Pancreas (tissue), 10 donors: Measurements from ENCODE around the gene ZNF480. TPM values are rescaled to one million over a fixed set of nuclear protein-coding genes. Genes with fewer than 3 reads are reported as not detected.
A peak's percentile ranks its signal among the peaks of the same experiment; 100 is the strongest.

ENCODE experiments used
- ATAC-seq, 4 donors: fragments of 200-7000 bp; cut with Tn5 transposase; one replicate each; pipeline versions ENCODE4 v1.8.0 to v1.9.1; 2020; ENCODE audit warnings: mild to moderate bottlenecking in 4 of 4, moderate library complexity in 4 of 4
- DNase-seq, 6 donors: peaks; one replicate each; pipeline ENCODE4 v3.0.0-alpha.2; 2020
- FAIRE-seq: peaks from 2 replicates; lab custom pipeline; 2012; peaks lifted over from hg19 to GRCh38; lab: Jason Lieb, UNC
- H3K27ac ChIP-seq, 4 donors: fragments of 200-600 bp; sonication (generic); 1 replicate in 3 of 4; 2 replicates in 1 of 4; pipeline versions ENCODE4 v1.5.0 to v1.8.0; 2020
- H3K27me3 ChIP-seq, 4 donors: fragments of 200-600 bp; one replicate each; pipeline ENCODE4 v1.8.0; 2021
- H3K36me3 ChIP-seq, 3 donors: fragments of 200-600 bp; sonication (generic) in 1 of 3; one replicate each; pipeline versions ENCODE4 v1.5.0 to v1.8.0; 2020 to 2021
- H3K4me1 ChIP-seq, 3 donors: fragments of 200-600 bp; one replicate each; pipeline ENCODE4 v1.8.0; 2021
- H3K4me3 ChIP-seq, 4 donors: fragments of 200-600 bp; sonication (generic) in 2 of 4; one replicate each; pipeline versions ENCODE4 v1.5.0 to v1.8.0; 2020 to 2021
- H3K9me3 ChIP-seq, 4 donors: fragments of 200-600 bp; one replicate each; pipeline ENCODE4 v1.8.0; 2021
- CTCF ChIP-seq, 4 donors: fragments of 200-600 bp; sonication (generic) in 3 of 4; IDR thresholded peaks; one replicate each; pipeline versions ENCODE4 v1.5.0 to v1.8.0; 2021; ENCODE audit warnings: antibody characterized with exemption in 4 of 4
- WGBS, 2 donors: extraction: QIAGEN DNeasy Blood & Tissue Kit; methylation state at CpG; one replicate each; pipeline ENCODE4 v1.1.7; 2013; 5-methylcytosine and 5-hydroxymethylcytosine counted together
- intact Hi-C, 3 donors: fragments of 100-400 bp; cut with DNase I; formaldehyde crosslinking; loops; one replicate each; pipeline versions ENCODE4 v1.11.1 to v1.14.2; 2022
- polyA plus RNA-seq, 2 donors: library from polyadenylated mRNA; stranded (reverse); fragments of 200-250 nt; gene quantifications; one replicate each; pipeline ENCODE4 v1.2.3, GENCODE V29; 2013
- total RNA-seq, 6 donors: library from RNA; stranded (reverse); fragmentation: NEBNext Ultra II Directional in 4 of 6; extraction: Animal tissue kit (Norgen Biotek cat#: 25700) in 4 of 6; gene quantifications; one replicate each; pipeline versions ENCODE4 v1.2.1 to v1.2.4, GENCODE V29; 2021 to 2023
- donor health status: healthy with polysubstance abuse.
- donor health status: DM: no; HTN: no; CAD: no; lungs with moderate emphysema.
- donor health status: DM: no; HTN: no; CAD: no.
- donor health status: control.
- donor health status: control.
- donor health status: Bipolar disorder and iron deficiency.
- donor health status: DM: yes; HTN: yes; CAD: no.
- donor health status: DM: no; HTN: no; CAD: no.
- donor health status: DM: no; HTN: no; CAD: no.
- donor health status: DM: yes; HTN: yes; CAD: no.

Gene ZNF480
- total and polyA plus RNA-seq, 8 donors, result 2.5 to 9.4 (median 4.8) TPM

DNA sequence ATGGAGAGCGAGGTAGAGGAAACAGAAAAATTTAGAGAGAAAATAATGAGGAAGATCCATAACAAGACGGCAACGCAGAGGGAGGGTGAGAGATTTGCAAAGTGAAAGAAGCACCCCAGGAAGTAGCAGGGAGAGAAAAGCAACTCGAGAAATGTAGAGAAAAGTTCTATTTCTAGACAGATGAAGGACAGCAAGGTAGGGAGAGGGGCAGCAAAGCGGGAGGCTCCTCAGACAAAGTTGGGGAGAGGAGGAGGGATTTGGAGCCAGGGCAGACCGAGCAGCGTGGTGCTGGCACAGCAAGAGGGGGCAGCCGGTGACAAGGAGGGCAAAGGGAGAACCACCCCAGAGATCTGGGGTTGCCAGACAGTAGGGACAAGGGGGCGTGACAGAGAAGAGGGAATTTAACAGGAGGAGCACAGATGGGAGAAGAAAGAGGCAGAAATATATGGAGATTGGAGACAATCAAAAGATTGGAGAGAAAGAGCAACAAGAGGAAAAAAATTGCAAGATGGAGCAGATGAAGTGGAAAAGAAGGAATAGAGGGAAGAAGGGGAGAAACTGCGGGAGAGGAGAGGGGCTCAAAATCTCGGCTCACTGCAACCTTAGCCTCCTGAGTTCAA is 26.6 kb upstream of the ZNF480 start:
- Histone ChIP-seq H3K4me1 (peaks cover 0 to 7% (median 5%) of the 10 kb centered on the region in 3 donors), H3K4me3 (peak overlapping the region; percentile 91 to 98 (median 96)), H3K36me3 (no peaks in the 10 kb centered on the region), H3K27me3 (no peaks in the 10 kb centered on the region), H3K9me3 (no peaks in the 10 kb centered on the region), H3K27ac (peak overlapping the region; percentile 90 to 96 (median 94))
- peak in 3 of 4 donors; percentile 6 to 20 (median 10) for ATAC-seq
- no peak for TF ChIP-seq CTCF (IDR thresholded peaks at IDR 0.05)
- FAIRE-seq, result no peak
- DNase-seq, result peak in 1 of 6 donors; percentile 56
- intact Hi-C loops, result no loop called here
- WGBS, 2 donors, result 11 to 15% methylated on average over 11 of the region's 11 CpGs

- Histone ChIP-seq H3K27ac (no peak overlapping the region), H3K9me3 (no peaks in the 10 kb centered on the region), H3K4me1 (peaks cover 0 to 7% (median 5%) of the 10 kb centered on the region in 3 donors), H3K36me3 (no peaks in the 10 kb centered on the region), H3K27me3 (no peaks in the 10 kb centered on the region), H3K4me3 (no peak overlapping the region)
- no peak for ATAC-seq
- 95 to 100% methylated on average over 2 of the region's 2 CpGs for WGBS, 2 donors
- intact Hi-C loops, result no loop called here
- TF ChIP-seq CTCF (IDR thresholded peaks at IDR 0.05), result no peak
- no peak for FAIRE-seq
- no peak for DNase-seq
These were observed 23.7 kb upstream of the ZNF480 start for GRCh38 chr19:52273301-52273700.

GRCh38 chr19:52274191-52274590 is 22.8 kb upstream of the ZNF480 start:
- Histone ChIP-seq H3K27me3 (no peaks in the 10 kb centered on the region), H3K4me1 (peaks cover 0 to 3% (median 0%) of the 10 kb centered on the region in 3 donors), H3K9me3 (no peaks in the 10 kb centered on the region), H3K27ac (no peak overlapping the region), H3K36me3 (no peaks in the 10 kb centered on the region), H3K4me3 (no peak overlapping the region)
- WGBS, 2 donors, result 84 to 87% methylated on average over 5 of the region's 5 CpGs
- intact Hi-C loops, result no loop called here
- no peak for TF ChIP-seq CTCF (IDR thresholded peaks at IDR 0.05)
- DNase-seq, result no peak
- no peak for FAIRE-seq
- ATAC-seq, result no peak

DNA sequence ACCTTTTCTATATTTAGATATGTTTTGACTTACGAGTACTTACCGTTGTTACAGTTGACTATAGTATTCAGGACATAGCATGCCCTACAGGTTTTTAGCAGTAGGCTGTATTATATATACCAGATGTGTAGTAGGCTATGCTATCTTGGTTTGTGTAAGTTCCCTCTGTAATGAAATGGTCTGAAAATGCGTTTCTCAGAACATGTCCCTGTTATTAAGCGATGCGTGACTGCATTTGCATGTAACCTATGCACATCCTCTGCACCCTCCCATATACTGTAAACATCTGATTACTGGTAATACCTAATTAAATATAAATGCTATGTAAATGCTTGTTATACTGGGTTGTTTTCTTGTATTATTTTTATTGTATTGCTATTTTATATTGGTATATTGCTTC is 21.0 kb upstream of the ZNF480 start:
- H3K4me1 ChIP-seq, result no peaks in the 10 kb centered on the region
- H3K4me3 ChIP-seq, result no peak overlapping the region
- no peaks in the 10 kb centered on the region for H3K27me3 ChIP-seq
- WGBS, 2 donors, result 90 to 93% methylated on average over 5 of the region's 5 CpGs
- H3K9me3 ChIP-seq, result no peaks in the 10 kb centered on the region
- no peak overlapping the region for H3K27ac ChIP-seq
- DNase-seq (no peak), FAIRE-seq (no peak), ATAC-seq (no peak)
- no peak for TF ChIP-seq CTCF (IDR thresholded peaks at IDR 0.05)
- no peaks in the 10 kb centered on the region for H3K36me3 ChIP-seq
- intact Hi-C loops, result no loop called here

DNA sequence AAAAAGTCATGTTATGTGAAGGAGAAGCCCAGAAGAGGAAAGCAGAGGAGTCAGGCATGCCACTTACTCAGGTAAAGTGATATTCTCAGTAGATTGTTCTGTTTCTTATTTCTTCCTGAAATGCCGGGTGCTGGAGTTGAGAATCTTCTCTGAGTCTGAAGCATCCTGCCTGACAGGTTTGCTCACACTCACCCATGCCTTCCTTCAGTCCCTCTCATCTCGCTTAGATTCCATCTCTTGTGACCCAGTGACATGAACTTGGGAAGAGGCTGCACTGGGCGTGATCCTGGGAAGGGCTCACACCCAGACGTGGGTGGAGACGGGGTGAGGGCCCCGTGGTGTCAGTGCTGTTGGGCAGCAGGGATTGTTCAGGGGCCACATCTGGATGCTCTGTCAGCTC is 19.5 kb upstream of the ZNF480 start:
- Histone ChIP-seq H3K27me3 (no peaks in the 10 kb centered on the region), H3K4me1 (no peaks in the 10 kb centered on the region), H3K27ac (no peak overlapping the region), H3K36me3 (no peaks in the 10 kb centered on the region), H3K4me3 (no peak overlapping the region), H3K9me3 (no peaks in the 10 kb centered on the region)
- ATAC-seq (no peak), FAIRE-seq (no peak), DNase-seq (no peak)
- WGBS, 2 donors, result 89% methylated on average over 6 of the region's 6 CpGs
- intact Hi-C loops, result no loop called here
- TF ChIP-seq CTCF (IDR thresholded peaks at IDR 0.05), result no peak
